ENCODE data around the gene DNAJC1.

DNA sequence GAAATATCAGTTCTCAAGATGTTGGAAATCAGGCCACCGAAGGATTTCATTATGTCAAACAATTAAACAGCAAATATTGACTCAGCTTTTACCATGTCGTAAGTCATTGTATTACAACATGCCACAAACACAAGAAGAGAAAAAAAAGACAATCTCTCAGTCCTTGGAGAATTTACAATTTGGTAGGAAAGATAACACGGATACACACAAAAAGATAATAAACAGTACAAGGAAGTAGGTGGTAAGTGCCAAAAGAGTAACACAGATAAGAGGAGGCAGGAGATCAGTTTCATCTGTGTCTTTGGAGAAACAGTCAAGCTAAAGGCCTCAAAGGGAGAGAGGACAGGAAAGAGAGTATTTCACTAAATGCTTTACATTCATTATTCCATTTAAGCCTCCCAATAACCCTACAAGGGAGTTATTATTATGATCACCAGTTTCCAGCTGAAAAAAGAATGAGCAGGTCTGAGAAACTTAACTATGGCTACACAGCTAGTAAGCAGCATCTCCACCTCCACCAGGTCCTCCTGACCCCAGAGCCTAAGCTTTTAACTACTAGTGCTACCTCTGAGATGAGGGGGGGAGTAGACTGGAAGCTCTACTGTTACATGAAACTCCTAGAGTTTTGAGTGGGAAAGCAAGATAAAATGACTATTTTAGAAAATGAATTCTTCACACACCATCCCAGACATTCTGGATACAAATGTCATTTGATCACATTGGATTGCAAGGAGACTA, 13.9 kb upstream of the DNAJC1 start:
- TF ChIP-seq, protein P1, sequence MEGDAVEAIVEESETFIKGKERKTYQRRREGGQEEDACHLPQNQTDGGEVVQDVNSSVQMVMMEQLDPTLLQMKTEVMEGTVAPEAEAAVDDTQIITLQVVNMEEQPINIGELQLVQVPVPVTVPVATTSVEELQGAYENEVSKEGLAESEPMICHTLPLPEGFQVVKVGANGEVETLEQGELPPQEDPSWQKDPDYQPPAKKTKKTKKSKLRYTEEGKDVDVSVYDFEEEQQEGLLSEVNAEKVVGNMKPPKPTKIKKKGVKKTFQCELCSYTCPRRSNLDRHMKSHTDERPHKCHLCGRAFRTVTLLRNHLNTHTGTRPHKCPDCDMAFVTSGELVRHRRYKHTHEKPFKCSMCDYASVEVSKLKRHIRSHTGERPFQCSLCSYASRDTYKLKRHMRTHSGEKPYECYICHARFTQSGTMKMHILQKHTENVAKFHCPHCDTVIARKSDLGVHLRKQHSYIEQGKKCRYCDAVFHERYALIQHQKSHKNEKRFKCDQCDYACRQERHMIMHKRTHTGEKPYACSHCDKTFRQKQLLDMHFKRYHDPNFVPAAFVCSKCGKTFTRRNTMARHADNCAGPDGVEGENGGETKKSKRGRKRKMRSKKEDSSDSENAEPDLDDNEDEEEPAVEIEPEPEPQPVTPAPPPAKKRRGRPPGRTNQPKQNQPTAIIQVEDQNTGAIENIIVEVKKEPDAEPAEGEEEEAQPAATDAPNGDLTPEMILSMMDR (IDR thresholded peaks at IDR 0.05) = no peak
- no peak for TF ChIP-seq POLR2AphosphoS5 (IDR thresholded peaks at IDR 0.05; ENCODE audit: low read depth, low read length)

All from Panc1 (cell line).